ENCODE results near the gene C9orf72.

- TF ChIP-seq, protein P1, sequence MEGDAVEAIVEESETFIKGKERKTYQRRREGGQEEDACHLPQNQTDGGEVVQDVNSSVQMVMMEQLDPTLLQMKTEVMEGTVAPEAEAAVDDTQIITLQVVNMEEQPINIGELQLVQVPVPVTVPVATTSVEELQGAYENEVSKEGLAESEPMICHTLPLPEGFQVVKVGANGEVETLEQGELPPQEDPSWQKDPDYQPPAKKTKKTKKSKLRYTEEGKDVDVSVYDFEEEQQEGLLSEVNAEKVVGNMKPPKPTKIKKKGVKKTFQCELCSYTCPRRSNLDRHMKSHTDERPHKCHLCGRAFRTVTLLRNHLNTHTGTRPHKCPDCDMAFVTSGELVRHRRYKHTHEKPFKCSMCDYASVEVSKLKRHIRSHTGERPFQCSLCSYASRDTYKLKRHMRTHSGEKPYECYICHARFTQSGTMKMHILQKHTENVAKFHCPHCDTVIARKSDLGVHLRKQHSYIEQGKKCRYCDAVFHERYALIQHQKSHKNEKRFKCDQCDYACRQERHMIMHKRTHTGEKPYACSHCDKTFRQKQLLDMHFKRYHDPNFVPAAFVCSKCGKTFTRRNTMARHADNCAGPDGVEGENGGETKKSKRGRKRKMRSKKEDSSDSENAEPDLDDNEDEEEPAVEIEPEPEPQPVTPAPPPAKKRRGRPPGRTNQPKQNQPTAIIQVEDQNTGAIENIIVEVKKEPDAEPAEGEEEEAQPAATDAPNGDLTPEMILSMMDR (IDR thresholded peaks at IDR 0.05; ENCODE audit: poor library complexity) = no peak
- no peak for TF ChIP-seq EZH2 (IDR thresholded peaks at IDR 0.05; ENCODE audit: borderline replicate concordance)
Observed at GRCh38 chr9:27590651-27591050, 17.4 kb upstream of the C9orf72 start.
